Stimulated activated CD8-positive, alpha-beta memory T cell treated with anti-CD3 and anti-CD28 coated beads, Interleukin-4, amount 100 ng/mL, for 48 hours (primary cell): ENCODE data around the gene TP53AIP1.

ENCODE experiments used
- DNase-seq: peaks from one replicate; pipeline ENCODE4 v3.0.0-alpha.2; 2020

Gene TP53AIP1

DNA sequence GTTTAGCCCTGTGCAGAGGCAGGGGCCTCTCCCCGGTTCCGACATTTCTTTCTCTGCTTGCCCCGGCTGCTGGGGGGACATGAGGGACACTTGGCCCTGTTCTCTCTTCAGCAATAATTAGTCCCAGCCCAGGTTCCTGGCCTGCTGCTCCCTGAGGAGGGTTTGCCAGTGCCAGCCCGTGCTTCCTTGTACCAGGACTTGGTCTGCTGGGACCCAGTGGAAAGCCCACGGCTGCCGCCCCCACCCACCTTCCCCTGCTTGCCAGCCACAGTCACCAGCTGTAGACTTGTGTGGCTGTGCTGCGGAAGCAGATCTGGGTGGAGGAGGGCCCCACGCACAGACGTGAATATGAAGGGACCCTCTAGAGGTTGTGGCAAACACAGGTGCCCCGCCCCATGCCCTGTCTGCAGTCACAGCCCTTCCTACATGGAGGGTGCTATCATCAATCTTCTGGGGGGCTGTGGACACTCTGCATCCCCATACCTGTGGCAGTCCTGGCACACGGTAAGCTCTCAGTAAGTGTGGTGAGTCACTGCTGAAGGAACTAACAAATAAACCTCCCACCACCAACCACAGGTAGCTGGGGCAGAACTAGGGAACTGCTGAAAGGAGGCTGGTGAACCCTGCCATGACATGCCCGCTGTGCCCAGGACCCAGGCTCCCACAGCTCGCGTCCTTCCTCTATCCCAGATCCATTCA is 949 bp downstream of the TP53AIP1 start:
- no peak for DNase-seq

DNA sequence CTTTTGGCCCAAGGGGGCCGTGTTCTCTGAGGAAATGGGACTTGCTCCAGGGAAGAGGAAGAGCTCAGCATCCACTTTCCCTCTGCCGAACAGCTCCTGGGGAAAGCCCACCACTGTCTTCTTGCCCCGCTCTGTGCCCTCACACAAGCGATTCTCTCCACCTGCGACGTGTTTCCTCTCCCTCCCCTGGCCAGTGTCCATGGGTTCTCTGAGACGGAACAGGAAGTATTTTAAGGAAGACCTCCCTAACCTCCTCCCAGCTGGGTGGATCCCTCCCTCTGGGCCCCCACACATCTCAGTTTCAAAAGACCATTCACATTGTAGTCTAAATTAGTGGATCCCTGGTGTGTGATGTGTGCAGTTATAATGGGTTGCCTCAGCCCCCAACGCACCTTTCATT is 1.6 kb downstream of the TP53AIP1 start:
- DNase-seq: no peak

DNA sequence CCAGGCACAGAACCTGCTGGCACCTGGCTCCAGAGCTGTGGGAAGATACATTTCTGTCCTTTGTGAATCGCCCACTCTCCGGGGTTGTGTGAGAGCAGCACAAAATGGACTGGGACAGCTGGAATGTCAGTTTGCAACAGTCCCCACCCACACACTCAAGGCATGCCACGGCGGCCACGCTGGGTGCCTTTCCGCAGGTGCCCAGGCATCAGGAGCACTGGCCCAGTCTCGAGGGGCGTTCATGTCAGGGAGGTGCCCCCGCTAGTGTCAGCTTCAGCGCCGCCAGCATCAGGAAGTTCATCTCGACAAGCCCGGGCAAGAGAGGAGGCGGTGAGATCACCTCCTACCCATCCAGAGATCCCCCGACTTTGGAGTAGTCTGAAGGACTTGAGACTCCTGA is 2.1 kb downstream of the TP53AIP1 start:
- DNase-seq: no peak

DNA sequence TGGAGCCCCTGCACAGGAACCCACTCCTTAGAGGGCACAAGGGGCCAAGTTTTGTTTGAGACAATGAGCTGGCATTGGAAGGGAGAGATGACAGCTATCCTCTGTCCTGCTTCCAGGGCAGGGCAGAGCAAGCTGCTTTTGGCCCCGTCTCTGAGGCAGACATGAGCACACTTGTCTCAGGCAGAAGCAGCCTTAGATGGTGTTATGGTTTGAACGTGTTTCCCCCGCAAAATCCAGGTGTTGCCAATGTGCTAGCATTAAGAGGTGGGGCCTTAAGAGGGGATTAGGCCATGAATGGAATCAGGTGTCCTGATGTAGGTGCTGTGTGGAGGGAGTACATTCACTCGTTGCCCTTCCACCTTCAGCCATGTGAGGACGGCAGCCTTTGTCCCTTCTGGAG is 2.5 kb downstream of the TP53AIP1 start:
- DNase-seq: no peak

DNA sequence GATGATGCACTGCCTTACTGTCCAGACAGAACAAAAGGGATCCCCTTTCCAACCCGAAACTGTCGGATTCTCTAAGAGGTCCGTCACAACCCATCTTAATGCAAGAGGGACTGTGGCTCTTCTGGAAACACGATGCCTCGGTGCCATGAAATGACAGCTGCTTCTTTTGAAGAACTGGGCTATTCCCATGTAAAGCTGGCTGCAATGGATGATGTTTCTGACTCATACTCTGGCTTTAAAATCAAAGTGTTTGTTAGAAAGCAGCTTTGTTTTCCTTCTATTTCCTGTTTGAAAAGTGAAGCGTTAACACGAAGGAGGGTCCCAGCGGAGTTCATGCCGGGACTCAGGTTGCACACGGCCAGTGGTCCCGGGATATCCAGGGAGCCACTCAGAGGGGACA is 3.1 kb downstream of the TP53AIP1 start:
- no peak for DNase-seq

DNA sequence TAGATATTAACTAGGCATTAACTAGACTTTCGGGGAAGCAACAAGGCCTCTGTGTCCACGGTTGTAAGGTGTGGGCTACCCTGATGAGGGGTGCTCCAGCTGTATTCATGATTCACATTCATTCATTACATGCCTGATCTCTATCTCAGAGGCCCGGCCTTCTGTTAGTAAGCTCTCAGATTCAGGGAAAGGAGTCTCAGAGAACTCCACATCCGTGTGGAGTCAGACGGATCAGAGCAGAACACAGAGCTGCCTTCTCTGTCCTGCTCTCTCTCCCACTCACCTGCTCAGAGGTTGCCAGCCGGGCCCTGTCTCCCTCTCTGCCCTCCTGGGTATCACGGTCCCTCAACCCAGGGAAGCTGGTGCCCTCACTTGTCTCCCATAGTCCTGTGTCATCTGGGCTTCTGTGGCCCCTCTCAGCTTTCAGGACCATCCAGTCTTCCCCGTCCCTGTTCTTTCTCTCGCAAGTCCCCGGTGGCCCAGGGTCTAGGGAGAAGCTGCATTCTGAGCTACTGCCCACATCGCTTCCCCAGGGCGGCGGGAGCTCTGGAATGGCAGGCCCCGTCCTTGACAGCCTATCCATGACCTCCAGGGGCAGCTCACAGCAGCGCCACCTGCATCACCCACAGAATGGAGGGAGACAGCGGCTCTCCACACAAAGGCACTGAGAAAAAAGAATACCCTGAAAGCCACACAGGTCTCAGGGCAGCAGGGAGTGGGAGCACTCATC is 4.3 kb downstream of the TP53AIP1 start:
- no peak for DNase-seq

DNA sequence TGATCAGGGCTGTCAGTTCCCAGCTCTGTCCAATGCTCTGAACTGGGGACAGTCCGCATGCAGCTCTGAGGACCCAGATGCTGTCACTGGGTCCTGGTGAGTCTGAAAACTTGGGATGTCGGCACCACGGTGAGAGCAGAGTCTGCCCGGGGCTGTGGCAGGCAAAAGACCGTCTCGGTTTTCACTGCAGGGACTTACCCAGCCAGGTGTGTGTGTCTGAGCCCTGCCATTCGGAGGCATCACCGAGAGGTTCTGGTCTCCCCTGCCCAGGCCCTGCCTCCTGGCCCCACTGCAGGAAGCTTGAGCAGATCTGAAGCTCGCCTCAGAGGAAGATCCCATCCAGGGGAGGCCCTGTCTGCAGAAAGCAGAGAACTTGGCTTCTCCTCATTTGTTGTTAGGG is 5.2 kb downstream of the TP53AIP1 start:
- DNase-seq: no peak

DNA sequence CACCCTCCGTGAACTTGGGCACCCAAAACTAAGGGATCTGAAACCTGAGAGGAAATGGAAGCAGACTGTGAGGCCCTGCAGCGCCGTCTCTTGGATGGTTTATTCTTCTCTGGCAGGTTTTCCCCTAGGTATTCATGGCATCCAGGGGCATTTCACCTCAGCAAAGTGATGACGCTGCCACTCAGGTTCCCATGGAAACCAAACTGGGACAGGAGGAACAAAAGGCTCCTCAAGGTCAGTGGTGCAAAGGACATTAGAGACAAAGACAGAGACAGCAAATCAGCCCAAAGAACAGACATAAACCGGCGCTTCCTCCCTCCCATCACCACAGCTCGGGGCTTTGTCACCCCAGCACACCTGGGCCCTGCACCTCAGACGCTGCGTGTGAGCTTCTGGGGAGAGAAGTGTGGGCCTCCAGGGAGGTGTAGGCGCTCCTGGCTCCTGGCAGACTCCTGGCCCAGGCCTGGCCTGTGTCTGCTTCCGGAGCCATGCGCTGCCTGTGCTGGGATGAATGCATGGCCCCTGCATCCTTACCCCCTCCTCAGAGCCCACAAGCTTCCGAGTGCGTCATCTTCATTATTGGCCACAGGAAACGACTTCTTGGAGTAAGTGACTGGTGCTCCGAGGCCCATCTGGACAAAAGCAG is 5.9 kb downstream of the TP53AIP1 start:
- no peak for DNase-seq

DNA sequence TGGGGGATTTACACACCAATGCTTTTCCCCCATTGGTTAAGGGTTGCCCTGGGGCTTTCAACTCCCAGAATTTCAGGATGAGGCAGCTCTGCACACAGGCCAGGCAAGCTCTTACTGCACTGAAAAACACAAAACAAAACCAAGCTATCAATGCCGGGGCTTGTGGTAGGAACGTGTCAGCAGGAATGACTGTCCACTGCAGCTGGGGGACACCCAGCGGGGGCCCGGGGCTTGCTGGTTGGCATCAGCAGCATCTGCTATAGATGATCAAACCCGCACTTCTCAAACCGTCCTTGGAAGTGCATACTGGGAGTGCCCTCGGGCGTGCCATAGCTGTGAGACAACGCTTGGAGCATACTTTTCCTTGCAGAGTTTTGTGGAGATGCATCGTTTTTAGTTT is 7.7 kb downstream of the TP53AIP1 start:
- no peak for DNase-seq

DNA sequence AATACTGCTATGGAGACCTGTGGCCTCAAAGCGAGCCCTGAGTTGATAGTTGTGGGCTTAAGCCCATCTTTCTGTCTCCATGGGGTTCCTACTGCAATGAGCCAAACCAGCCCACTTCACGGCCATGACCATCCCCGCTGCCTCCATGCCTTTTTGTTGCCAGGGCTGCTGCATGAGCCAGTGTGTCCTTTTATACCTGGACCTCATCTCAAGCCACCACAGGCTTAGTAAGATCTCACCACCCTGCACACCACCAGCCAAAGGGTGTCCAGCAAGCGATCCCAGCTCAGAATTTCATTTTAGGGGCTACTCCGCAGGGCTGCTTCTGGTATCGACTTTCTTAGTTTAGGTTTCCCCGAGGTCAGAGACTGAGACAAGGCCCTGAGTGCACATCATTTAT is 8.3 kb downstream of the TP53AIP1 start:
- DNase-seq: no peak

DNA sequence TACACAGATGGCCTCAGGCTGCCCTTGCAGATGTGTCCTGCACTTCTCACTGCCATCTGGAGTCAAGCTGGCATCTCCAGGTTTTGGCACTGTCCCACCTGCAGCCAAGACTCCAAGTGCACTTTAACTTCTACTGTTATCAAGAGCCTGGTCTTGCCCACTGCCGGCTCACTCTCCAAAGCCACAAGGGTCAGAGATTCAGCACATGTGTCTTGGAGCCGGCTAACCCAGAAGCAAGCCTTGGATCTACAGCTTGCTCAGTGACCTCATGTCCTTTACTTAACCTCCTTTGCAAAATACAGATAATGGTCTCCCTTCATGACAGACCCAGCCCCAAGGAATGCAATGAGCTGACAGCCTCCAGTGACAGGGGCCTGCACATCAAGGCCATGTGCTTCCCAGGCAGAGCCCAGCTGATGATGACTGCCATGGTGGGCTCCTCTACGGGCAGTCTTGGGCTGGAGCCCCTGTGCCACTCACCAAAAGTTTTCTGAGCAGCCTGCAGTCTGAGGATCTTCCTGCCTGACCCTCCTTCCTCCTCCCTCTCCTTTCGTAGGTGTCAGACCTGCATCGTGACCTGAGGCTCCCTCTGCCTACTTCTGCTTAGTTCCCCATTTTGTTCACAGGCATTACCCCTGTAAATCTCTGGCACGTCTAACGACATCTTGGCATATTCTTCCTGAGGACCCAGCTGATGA is 9.0 kb downstream of the TP53AIP1 start:
- no peak for DNase-seq

DNA sequence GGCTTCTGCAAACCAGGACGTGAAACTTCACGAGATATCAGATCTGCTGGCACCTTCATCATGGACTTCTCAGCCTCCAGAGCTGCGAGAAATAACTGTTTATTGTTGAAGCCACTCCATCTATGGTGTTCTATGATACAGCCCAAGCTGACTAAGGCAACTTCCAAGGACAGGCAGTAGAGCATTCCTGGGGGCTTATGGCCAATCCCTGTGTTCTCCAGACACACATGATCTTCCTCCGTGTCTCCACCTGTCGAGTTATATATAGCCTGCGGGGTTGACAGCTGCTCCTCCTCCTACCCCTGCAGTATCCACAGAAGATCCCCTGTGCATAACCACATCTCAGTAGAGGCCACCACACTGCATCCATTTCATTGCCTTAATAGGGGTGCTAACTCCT is 11.0 kb downstream of the TP53AIP1 start:
- no peak for DNase-seq

DNA sequence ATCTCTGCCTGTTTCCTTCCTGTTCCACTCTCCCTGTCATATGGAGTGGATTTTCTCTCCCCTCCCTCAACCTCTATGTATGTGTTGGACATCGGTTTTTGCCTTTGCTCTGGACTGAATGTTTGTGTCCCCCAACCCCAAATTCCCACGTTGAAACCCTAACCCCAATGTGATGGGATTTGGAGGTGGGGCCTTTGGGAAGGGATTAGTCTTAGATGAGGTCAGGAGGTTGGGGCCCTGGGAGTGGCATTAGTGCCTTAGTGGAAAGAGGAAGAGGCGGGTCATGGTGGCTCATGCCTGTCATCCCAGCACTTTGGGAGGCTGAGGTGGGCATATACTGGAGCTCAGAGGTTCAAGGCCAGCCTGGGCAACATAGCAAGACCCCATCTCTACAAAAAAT is 11.6 kb downstream of the TP53AIP1 start:
- DNase-seq: no peak

DNA sequence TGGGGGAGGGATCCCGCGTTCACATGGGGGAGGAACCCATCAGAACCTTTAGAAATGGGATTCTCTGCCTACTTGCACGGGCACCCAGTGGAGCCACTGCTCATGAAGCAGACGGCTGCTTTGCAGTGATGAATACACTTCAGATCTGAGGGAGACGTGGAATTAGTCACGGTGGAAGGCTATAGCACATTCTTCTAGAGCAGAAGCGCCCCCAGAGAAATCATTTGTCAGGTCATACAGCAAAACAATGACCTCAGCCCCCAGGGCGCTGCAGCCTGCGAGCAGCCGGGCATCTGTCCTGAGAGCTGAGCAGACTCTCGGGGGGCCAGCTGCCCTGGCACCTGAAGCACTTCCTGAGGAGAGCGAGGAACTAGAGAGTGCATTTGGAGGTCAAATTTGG is 12.7 kb downstream of the TP53AIP1 start:
- no peak for DNase-seq

DNA sequence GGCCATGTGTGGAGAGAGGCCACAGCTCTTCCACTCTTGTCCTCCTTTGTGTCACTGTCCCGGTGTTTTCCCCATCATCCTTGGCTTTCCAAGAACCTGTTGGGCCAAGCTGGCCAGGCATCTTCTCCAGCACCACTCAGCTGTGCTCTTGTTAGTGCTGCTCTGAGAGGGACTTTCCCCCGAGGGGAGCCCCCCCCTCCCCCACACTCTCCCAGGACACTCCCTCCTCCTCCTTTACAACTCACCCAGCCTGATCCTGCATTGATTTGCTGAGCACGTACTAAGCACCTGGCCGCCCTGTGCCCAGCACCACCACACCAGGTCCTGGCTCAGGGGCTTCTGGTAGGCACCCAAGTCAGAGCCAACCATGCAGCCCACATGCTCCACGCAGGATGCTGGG is 13.2 kb downstream of the TP53AIP1 start:
- no peak for DNase-seq

DNA sequence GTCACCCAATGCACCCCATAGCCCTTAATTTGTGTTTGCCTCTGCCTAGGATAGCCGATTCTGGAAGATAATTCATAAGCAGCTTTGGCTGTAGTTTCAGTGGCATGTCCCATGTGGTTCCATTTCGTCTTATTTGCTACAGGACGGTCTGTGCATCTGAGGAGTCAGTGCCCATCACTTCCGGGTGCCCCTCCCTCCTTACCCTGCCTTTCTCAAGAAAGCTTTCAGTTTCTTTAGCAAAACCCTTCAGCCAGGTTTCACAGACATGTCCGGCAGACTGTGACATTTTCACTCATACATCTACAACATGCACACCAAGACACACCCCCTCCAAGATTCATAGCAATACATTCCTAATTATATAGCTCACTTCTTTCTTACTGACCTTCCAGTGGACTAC is 14.3 kb downstream of the TP53AIP1 start:
- no peak for DNase-seq

DNA sequence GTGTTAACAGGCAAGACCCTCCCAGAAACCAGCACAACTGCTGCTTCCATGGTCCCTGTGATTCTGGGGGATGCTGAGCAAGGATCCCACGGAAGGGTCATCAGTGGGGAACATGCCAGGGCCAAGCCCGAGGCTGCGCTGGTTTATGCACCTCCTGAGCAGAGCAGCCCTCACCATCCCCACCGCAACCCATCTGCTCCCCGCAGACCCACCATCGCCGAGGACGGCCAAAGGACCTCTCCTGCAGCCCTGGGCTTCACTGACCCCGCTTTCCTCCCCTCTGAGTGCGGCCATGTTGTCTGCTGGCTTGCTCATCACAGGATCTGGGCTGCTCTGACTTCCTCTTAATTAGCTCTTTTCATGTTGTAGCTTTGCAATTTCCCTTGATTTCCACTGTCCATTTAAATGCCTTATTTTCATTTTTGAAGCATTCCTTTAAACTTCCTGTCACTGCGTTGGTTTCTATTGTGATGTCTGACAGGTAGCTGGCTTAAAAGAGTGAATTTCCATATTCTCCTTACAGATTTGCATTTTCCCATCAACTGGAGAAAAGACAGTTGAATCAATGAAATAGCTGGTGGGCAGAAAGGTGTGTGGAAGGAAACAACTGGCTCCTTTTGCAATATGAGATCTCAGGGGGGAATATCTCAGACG is 14.9 kb downstream of the TP53AIP1 start:
- no peak for DNase-seq

DNA sequence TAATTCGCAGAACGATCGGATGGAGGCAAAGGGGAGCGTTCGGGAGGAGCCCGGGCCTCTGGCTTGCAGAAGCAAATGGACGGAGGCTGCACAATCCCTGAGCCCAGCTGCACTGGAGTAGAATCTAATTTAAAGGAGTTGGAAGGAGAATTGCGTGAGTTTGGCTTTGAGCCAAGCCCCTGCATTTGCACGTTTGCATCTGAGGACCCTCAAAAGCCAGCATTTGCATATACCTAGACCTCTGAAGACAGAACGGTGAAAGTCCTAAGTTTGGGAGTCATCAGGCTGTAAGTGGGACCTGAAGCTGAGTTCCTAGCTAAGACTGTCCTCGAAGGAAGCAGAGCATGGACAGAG is 15.6 kb downstream of the TP53AIP1 start:
- DNase-seq: no peak

DNA sequence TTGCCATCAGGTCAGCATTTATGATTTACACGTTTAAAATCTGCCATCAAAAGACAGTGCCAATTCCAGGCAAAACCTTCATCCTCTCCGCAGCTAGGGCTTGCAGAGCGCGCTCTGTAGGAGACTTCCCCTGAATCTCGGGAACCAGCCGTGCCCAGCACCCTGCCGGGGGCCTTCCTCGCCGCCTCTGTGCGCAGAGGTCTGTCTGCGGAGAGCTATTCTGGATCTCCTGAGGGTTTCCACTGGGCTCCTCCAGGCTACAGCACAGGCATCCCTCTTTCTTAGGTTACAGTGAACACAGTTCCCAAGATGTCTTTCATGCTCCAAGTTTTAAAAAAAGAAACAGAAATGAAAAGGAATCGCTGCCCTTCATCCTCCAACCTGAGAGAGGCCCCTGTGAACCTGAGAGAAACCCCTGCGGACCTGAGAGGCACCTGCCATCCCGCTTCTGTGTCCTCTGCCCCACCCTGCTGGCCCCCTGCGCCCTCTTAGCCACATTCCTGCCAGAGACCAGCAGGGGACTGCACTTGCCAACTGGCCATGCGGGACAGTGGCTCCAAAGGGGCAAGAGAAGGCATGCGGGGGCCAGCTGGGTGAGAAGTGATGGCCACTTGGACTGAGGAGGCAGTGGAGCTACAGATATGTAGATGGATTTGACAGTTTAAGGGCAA is 16.1 kb downstream of the TP53AIP1 start:
- DNase-seq: no peak

DNA sequence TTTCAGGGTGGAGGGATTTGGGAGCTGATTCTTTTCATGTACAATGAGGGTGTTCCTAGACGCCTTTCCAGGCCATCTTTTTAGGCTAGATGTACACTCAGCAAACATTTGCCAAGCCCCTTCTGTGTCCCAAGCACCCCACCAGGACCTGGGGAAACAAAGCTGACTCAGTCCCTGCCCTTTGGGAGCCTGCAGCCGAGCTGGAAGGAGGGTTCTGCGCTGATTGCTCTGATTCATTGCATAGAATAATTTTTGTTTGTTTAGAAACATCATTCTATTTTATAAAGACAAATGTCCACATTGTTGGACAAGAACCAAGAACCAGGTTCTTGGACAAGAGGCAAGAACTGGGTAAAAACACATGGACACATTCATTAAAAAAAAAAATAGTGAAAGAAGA is 16.7 kb downstream of the TP53AIP1 start:
- DNase-seq: no peak

DNA sequence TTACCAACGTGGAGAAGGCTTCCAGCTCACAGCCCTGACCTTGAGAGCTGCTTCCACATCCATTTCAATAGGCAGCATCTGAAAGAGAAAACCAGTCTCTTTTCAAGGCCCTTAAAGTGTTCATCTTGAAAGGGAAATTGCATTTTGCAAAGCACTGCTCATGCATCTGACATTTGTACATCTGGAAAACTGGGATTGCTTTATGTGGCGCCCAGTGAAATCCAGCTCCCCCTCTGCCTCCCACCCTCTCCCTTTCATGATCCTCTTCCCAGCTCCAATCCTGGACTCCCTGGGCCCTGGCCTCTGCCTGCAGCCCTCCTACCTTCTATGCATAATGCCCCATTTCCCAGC is 17.4 kb downstream of the TP53AIP1 start:
- no peak for DNase-seq

DNA sequence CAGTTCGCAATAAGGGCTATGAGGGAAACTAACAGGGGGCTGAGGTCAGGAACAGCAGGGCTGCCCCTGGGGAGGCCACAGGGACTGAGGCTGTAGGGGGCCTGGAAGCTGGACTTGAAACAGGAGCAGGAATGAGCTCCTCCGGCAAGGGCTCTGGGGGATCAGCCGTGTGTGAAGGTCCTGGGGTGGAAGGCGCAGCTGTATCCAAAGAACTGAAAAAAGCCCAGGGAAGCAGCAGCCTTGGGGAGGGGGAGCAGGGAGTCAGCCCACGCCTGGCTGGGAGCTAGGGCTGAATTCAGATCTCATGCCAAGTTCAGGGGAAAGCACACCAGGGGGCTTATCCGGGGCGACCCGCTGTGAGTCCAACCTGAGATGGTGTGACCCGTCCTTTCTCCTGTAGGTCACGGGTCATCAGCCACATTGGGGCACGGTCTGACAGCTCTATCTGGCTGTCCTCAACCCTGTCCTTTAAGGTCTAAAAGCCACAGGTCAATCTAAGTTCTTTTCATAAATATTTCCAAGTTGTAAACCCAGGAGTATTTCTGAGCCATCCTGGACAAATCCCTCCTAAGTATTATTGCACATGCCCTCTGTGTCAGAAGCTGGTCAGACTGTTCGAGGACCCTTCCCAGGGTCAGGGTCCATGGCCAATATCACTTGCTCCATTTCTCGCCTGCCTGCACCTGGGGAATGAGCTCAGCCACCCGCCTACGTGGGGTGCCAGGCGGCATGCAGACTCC is 18.0 kb downstream of the TP53AIP1 start:
- no peak for DNase-seq
